GM21423 (cell line): Measurements from ENCODE around the gene SULT2A1.
"Not testable (repeated sequence)": the region's sequence is repeated elsewhere in the genome, so short reads cannot be mapped to it uniquely, and the experiment has no call there.

Experiments
- ATAC-seq: cut with Tn5 transposase; IDR thresholded peaks from one replicate; pipeline ENCODE4 v1.9.1; 2021; ENCODE audit warnings: mild to moderate bottlenecking, moderate library complexity; ENCODE audit not compliant: unreplicated experiment

Gene SULT2A1

GRCh38 chr19:47861630-47862029 is 24.5 kb downstream of the SULT2A1 start:
- ATAC-seq: no peak

DNA sequence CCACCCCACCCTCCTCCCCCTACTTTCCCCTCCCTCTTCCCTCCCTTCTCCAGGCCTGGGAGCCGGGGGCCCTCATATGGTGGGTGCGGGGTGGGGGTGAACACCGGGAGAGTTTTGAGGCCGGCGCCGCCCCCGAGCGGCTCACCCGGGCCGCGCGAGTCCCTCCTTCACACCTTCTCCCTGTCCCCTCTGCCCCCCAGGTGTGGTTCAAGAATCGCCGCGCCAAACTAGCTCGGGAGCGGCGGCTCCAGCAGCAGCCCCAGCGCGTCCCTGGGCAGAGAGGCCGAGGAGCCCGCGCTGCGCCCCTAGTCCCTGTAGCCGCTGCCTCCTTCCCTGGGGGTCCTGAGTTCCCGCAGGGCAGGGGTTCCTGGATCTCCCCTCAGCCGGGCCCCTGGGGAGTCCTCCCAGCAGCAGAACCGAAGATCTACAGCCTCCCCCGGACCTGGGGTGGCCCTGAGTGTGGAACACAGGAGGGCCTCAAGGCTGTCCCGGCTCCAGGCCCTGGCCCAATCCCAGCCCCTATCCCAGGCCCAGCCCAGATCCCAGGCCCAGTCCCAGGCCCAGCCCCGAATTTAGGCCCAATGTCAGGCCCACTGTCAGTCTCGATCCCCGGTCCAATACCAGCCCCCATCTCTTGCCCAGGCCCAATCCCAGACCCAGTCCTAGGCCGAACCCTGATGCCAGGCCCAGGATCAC is 25.4 kb downstream of the SULT2A1 start:
- no peak for ATAC-seq

DNA sequence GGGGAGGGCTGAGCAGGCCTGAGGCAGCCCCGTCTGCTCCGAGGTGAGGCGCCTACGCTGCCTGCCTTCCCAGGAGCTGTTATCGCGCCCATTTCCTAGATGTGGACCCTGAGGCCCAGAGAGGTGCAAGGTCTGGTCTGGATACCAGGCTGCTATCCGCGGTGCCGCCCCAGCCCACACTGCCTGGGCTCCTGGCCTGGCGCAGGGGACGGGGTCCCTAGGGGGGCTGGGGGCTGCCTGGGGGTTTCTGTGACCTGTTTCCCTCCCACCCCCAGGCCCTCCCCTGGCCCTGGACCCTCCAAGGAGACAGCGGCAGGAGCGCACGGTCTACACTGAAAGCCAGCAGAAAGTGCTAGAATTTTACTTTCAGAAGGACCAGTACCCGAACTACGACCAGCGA is 26.3 kb downstream of the SULT2A1 start:
- ATAC-seq: not testable (repeated sequence)

DNA sequence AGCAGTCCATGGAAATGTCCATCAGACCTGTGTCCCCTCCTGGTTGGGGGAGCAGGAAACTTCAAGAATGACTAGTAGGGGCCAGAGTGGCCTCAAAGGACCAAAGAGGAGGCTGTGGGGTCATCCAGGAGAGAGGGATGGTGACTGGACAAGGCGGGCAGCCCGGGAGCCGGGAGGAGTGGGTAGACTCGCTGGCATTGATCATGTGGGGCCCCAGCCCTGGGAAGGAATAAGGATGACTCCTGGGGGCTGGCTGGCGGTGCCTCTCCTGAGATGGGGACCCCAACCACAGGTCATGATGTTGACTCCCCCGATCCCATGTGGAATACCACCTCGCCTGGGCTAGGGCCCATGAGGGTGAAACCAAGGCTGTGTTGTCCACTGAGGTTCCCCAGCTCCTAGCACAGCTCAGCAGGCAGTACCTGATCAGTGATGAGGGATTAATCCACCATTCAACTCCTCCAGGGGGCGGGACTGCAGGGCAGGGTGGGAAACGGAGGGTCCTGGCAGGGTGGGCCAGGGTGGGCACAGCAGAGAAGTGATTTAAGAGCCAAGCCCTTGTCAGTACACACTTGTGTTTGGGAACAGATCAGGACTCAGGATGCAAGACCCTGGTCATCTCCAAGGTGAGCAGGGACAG is 27.3 kb downstream of the SULT2A1 start, which contains the start of gene TPRX2:
Gene TPRX2 (plus strand): TSS at position 590 of the 640 bp plus-strand sequence. CDS start 12 bp downstream, at position 602.
- not testable (repeated sequence) for ATAC-seq

DNA sequence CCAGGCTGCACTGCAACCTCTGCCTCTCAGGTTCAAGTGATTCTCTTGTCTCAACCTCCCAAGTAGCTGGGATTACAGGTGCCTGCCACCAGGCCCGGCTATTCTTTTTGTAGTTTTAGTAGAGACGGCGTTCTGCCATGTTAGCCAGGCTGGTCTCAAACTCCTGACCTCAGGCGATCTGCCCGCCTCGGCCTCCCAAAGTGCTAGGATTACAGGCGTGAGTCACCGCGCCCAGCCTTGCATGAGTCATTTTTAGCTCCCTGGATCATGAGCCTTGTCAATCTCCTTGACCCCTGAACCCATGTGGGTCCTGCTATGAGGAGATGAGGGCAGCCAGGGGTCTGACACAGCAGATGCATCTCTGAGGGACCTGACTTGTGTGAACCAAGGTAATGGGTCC is 27.9 kb downstream of the SULT2A1 start:
- not testable (repeated sequence) for ATAC-seq

GRCh38 chr19:47854459-47854858 is 31.7 kb downstream of the SULT2A1 start:
- ATAC-seq: no peak

DNA sequence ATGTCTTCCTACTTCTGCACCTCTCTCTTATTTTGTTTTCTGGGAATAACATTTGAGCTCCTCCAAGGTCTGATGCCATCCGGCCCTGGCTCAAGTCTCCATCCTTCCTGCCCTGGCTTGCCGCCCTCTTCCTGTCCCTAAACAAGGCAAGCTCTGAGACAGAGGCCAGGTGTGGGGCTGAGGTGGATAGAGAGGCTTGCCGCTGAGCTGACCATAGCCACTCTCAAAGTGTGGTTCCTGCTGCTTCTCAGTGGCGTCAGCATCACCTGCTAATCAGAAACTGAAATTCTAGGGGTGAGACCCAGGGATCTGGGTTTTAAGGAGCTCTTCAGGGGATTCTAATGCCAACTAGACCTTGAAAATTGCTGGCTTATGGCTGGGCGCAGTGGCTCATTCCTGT is 33.1 kb downstream of the SULT2A1 start:
- no peak for ATAC-seq

- no peak for ATAC-seq
Measured at GRCh38 chr19:47848823-47849473, 37.2 kb downstream of the SULT2A1 start.

DNA sequence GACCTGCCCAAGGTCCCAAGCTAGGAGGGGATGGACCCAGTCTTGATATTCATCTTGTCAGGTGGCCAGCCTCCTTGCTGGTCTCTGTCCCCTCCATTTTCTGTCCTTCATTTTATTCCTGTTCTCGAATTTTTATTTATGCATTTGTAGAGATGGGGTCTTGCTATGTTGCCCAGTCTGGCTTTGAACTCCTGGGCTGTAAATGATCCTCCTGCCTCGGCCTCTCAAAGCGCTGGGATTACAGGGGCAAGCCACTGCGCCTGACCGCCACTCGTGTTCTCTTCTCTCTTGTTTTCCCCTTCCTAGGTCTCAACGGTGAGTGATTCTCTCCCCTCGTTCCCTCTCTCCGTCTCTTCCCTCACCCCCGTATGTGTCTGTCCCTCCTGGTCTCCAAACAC is 37.7 kb downstream of the SULT2A1 start:
- no peak for ATAC-seq

DNA sequence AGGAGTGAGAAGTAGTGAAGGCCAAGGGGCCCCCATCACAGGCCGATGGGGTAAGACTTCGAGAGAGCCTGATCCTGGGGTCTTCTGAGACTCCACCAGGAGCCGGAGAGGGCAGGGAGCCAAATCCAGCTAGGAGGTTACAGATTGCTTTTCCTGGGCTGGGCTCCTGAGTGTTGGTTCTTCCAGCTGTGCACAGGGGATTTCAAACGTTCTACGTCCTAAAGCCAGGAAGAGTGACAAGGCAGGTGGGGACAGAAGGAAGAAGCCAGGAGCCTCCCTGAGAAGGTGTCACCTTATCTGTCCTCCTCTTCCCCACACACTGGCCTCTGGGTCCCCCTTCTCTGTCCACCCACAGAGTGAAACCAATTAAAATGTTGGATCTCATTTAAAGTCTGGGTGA is 43.2 kb downstream of the SULT2A1 start:
- no peak for ATAC-seq

DNA sequence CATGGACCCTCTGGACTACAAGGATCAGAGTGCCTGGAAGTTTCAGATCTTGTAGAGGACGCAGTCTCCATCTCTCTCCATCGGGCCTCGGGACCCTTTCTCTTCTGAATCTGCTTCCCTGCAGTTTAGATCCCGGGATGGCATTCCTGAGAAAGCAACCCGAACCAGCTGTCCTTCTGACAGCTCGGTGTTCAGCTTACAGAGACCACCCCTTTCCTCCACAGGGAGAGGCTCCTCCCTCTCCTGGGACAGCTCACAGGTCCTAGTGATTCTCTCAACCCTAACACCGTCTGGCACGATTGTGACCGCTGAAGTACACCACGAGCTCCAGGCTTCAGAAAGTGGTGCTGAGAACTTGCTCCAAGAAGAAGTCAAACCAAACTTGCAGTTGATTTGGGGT is 46.2 kb downstream of the SULT2A1 start:
- ATAC-seq: no peak

DNA sequence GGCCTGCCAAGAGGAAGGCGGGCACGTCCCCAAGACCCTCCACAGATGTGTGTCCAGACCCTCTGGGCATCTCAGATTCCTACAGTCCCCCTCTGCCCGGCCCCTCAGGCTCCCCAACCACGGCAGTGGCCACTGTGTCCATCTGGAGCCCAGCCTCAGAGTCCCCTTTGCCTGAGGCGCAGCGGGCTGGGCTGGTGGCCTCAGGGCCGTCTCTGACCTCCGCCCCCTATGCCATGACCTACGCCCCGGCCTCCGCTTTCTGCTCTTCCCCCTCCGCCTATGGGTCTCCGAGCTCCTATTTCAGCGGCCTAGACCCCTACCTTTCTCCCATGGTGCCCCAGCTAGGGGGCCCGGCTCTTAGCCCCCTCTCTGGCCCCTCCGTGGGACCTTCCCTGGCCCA is 46.7 kb downstream of the SULT2A1 start:
- no peak for ATAC-seq

DNA sequence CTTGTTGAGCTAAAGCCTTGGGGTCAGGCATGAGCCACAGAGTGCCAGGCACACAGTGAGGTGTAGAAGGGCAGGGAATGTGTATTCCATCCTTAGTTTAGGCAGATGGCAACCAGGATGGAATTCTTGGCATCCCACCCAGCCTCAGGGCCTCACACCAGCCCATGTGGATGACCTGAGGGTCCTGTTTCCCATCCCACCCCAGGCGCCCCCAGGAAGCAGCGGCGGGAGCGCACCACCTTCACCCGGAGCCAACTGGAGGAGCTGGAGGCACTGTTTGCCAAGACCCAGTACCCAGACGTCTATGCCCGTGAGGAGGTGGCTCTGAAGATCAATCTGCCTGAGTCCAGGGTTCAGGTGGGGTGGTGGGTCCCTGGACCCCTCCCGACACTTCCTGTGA is 50.1 kb downstream of the SULT2A1 start:
- no peak for ATAC-seq

GRCh38 chr19:47832723-47833122 is 53.4 kb downstream of the SULT2A1 start:
- no peak for ATAC-seq

GRCh38 chr19:47826800-47827199 is 59.3 kb downstream of the SULT2A1 start:
- no peak for ATAC-seq

DNA sequence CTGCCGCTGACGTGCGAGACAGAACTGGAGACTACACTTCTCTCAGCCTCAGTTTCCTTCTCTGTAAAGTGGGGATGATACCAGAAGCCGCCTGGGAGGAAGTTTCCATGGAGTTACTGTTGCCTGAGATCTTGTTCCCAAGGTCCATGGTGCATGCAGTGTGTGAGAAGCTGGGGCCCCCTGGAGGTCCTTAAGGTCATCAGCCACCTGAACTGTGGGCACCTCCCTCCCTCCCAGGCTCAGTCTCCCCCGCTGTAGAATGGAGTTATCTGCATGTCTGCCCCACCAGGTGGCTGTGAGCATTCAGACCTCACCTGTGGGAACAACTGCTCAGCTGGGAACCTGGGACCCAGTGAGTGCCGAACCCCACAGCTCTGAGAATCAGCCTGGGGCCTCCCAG is 61.7 kb downstream of the SULT2A1 start:
- ATAC-seq: no peak

- ATAC-seq: no peak
Measured at GRCh38 chr19:47821460-47822020, 64.6 kb downstream of the SULT2A1 start, which contains the start of gene CRX. Gene CRX (plus strand): TSS chr19:47821937. CDS start chr19:47834444, 12,507 bp downstream.
